Measurements from ENCODE around the gene CDKN2AIPNL.

DNA sequence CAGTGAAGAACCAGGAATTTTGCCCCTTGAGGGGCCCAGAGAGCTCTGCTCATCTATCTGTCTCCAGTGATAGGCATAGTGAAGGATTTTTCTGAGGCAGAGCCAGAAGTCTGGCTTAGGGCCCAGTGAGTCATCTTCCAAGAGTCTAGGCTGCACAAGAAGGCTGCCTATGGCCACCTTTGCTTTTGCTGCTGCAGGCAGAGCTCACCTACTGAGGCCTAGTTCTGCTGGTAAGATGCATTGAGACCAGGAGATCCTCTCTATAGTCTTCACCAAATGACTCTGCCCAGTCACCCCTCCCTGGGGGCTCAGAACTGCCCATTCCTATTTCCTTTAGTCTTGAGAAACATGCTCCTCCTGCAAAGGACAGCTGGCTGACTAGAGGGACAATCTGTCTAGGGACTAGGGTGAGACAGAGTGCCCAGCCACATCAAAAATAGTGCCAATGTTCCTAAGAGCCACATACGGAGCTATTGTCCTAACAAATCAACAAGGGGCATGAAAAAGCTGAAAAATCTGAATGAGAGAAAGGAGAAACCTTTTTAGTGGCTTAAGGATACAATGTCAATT is 40.3 kb upstream of the CDKN2AIPNL start:
- TF ChIP-seq, protein P1, sequence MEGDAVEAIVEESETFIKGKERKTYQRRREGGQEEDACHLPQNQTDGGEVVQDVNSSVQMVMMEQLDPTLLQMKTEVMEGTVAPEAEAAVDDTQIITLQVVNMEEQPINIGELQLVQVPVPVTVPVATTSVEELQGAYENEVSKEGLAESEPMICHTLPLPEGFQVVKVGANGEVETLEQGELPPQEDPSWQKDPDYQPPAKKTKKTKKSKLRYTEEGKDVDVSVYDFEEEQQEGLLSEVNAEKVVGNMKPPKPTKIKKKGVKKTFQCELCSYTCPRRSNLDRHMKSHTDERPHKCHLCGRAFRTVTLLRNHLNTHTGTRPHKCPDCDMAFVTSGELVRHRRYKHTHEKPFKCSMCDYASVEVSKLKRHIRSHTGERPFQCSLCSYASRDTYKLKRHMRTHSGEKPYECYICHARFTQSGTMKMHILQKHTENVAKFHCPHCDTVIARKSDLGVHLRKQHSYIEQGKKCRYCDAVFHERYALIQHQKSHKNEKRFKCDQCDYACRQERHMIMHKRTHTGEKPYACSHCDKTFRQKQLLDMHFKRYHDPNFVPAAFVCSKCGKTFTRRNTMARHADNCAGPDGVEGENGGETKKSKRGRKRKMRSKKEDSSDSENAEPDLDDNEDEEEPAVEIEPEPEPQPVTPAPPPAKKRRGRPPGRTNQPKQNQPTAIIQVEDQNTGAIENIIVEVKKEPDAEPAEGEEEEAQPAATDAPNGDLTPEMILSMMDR (IDR thresholded peaks at IDR 0.05; ENCODE audit: extremely low read depth in 1 of 2, insufficient read depth in 1 of 2, low read depth in 1 of 2, low read length in 2 of 2): no peak
- TF ChIP-seq POLR2A (IDR thresholded peaks at IDR 0.05; ENCODE audit: low read depth, low read length) (no peak), EZH2 (IDR thresholded peaks at IDR 0.05; ENCODE audit: borderline replicate concordance, low read depth, low read length, severe bottlenecking) (no peak), GATA2 (IDR thresholded peaks at IDR 0.05; ENCODE audit: insufficient read depth, insufficient read length, low read depth, low read length) (no peak)
- TF ChIP-seq, protein P2, sequence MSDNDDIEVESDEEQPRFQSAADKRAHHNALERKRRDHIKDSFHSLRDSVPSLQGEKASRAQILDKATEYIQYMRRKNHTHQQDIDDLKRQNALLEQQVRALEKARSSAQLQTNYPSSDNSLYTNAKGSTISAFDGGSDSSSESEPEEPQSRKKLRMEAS (IDR thresholded peaks at IDR 0.05; ENCODE audit: insufficient read depth, insufficient read length): no peak

All from endothelial cell of umbilical vein (primary cell).